PC-3 (cell line): ENCODE data around the gene PDRG1. TPM values are rescaled to one million over a fixed set of nuclear protein-coding genes. Genes with fewer than 3 reads are reported as not detected.

Experiments used
- ATAC-seq: fragments of 200-7000 bp; cut with Tn5 transposase; 2 replicates; pipeline ENCODE4 v1.9.1; 2020; ENCODE audit warnings: mild to moderate bottlenecking, moderate library complexity
- BruUV-seq: library from RNA; stranded (reverse); fragments of 400-500 nt; replicated peaks from 2 replicates; lab custom pipeline; 2021; lab: Mats Ljungman, UMichigan
- CTCF ChIA-PET: fragments of 300-600 bp; sonication (Branson Sonifier 250); formaldehyde crosslinking; loops from one replicate; lab custom pipeline; 2022; ENCODE audit warnings: antibody characterized with exemption; lab: Charles Lee
- POLR2A ChIA-PET: fragments of 300-600 bp; sonication (Branson Sonifier 250); formaldehyde crosslinking; loops from one replicate; lab custom pipeline; 2022; ENCODE audit warnings: antibody characterized with exemption; ENCODE audit not compliant: unreplicated experiment; lab: Charles Lee
- DNase-seq: peaks from one replicate; pipeline ENCODE4 v3.0.0-alpha.2; 2015
- H2AFZ ChIP-seq: fragments of 300-600 bp; sonication (generic); 2 replicates; pipeline ENCODE4 v1.6.0; 2016; ENCODE audit warnings: antibody characterized with exemption, low read length
- H3F3A ChIP-seq: fragments of 300-600 bp; sonication (generic); one replicate; pipeline ENCODE4 v1.6.0; 2017; ENCODE audit warnings: antibody characterized with exemption, low read length, control low read depth, mild to moderate bottlenecking; ENCODE audit not compliant: unreplicated experiment
- H3K27ac ChIP-seq: fragments of 300-600 bp; sonication (generic); 2 replicates; pipeline ENCODE4 v1.5.1; 2016; ENCODE audit warnings: mild to moderate bottlenecking, low read length
- H3K27me3 ChIP-seq: fragments of 300-600 bp; sonication (generic); 2 replicates; pipeline ENCODE4 v1.6.1; 2016; ENCODE audit warnings: low read length, mixed read lengths
- H3K36me3 ChIP-seq: fragments of 300-600 bp; sonication (generic); 2 replicates; pipeline ENCODE4 v1.6.1; 2016; ENCODE audit warnings: low read depth, mixed run types, low read length, mixed read lengths
- H3K4me1 ChIP-seq: fragments of 300-600 bp; sonication (generic); 2 replicates; pipeline ENCODE4 v1.5.1; 2016; ENCODE audit warnings: low read length; ENCODE audit not compliant: insufficient read depth
- H3K4me2 ChIP-seq: fragments of 300-600 bp; sonication (generic); 2 replicates; pipeline ENCODE4 v1.6.0; 2016; ENCODE audit warnings: low read length
- H3K4me3 ChIP-seq: fragments of 300-600 bp; sonication (generic); 2 replicates; pipeline ENCODE4 v1.5.1; 2016; ENCODE audit warnings: mild to moderate bottlenecking, low read length, mixed read lengths
- H3K79me2 ChIP-seq: fragments of 300-600 bp; sonication (generic); 2 replicates; pipeline ENCODE4 v1.6.1; 2017; ENCODE audit warnings: low read length, mixed read lengths
- H3K9ac ChIP-seq: fragments of 300-600 bp; sonication (generic); 2 replicates; pipeline ENCODE4 v1.6.0; 2016; ENCODE audit warnings: mild to moderate bottlenecking, low read length
- H3K9me2 ChIP-seq: fragments of 300-600 bp; sonication (generic); replicated peaks from 2 replicates; pipeline ENCODE4 v1.6.1; 2016; ENCODE audit warnings: mixed run types, low read length, mixed read lengths
- H3K9me3 ChIP-seq: fragments of 300-600 bp; sonication (generic); 2 replicates; pipeline ENCODE4 v1.6.1; 2016; ENCODE audit warnings: low read length, mixed read lengths
- H4K20me1 ChIP-seq: fragments of 300-600 bp; sonication (generic); 2 replicates; pipeline ENCODE4 v1.6.1; 2016; ENCODE audit warnings: low read length, mixed read lengths
- EZH2 ChIP-seq: fragments of 300-600 bp; sonication (generic); IDR thresholded peaks from one replicate; pipeline ENCODE4 v1.6.1; 2017; ENCODE audit warnings: antibody characterized with exemption, mild to moderate bottlenecking, low read length; ENCODE audit not compliant: unreplicated experiment
- EZH2phosphoT487 ChIP-seq: fragments of 300-600 bp; sonication (generic); IDR thresholded peaks from 2 replicates; pipeline ENCODE4 v1.6.1; 2018; ENCODE audit warnings: mild to moderate bottlenecking, antibody characterized with exemption, low read length, borderline replicate concordance
- intact Hi-C: fragments of 100-400 bp; cut with micrococcal nuclease; formaldehyde crosslinking; loops from 2 replicates; pipeline ENCODE4 v1.9.0; 2023
- total RNA-seq: library from RNA; depleted of rRNA; stranded (reverse); fragments of >200 nt; gene quantifications from 2 replicates; pipeline ENCODE4 v1.2.3, GENCODE V29; 2014
- TF ChIP-seq, protein P1 (sequence below): fragments of 300-600 bp; sonication (generic); conservative IDR thresholded peaks from 2 replicates; pipeline ENCODE4 v1.5.1; 2017; ENCODE audit warnings: antibody characterized with exemption, low read depth, mild to moderate bottlenecking, low read length

PDRG1 gene
- total RNA-seq, 1 experiment from 2014 or later = 12.3 TPM

DNA sequence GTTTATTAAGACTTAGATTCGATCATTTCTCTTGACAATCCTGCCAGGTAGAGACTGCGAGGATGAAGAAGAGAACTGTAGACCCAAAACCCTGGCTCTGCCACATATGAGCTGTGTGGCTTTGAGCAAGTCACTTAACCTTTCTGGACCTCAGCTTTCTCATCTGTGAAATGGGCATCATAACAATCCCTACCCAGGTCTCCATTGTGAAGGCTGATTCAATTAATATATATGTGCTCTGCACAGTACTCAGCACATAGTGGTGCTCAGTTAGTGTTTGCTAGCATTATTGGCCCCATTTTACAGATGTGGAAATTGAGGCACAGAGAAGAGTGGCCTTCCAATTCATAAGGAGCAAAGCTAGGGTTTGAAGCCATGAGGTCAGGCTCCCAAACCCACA lies 24.0 kb upstream of the PDRG1 start:
- TF ChIP-seq, protein P1, sequence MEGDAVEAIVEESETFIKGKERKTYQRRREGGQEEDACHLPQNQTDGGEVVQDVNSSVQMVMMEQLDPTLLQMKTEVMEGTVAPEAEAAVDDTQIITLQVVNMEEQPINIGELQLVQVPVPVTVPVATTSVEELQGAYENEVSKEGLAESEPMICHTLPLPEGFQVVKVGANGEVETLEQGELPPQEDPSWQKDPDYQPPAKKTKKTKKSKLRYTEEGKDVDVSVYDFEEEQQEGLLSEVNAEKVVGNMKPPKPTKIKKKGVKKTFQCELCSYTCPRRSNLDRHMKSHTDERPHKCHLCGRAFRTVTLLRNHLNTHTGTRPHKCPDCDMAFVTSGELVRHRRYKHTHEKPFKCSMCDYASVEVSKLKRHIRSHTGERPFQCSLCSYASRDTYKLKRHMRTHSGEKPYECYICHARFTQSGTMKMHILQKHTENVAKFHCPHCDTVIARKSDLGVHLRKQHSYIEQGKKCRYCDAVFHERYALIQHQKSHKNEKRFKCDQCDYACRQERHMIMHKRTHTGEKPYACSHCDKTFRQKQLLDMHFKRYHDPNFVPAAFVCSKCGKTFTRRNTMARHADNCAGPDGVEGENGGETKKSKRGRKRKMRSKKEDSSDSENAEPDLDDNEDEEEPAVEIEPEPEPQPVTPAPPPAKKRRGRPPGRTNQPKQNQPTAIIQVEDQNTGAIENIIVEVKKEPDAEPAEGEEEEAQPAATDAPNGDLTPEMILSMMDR = no peak
- TF ChIP-seq EZH2 = no peak
- Histone ChIP-seq H3K9ac (no peak overlapping the region), H3K27me3 (peaks cover 45% of the 10 kb centered on the region), H4K20me1 (no peaks in the 10 kb centered on the region), H3K36me3 (no peaks in the 10 kb centered on the region), H3K9me3 (no peaks in the 10 kb centered on the region), H3K9me2 (no peaks in the 10 kb centered on the region), H3K4me1 (no peaks in the 10 kb centered on the region), H3K4me2 (no peak overlapping the region), H2AFZ (no peak overlapping the region), H3K4me3 (no peak overlapping the region), H3K27ac (no peak overlapping the region), H3F3A (no peaks in the 10 kb centered on the region), H3K79me2 (no peaks in the 10 kb centered on the region)
- ChIA-PET CTCF (no interaction called here), POLR2A (no interaction called here)
- ATAC-seq = no peak
- BruUV-seq = no TSS peak
- DNase-seq = no peak
- intact Hi-C loops = no loop called here

DNA sequence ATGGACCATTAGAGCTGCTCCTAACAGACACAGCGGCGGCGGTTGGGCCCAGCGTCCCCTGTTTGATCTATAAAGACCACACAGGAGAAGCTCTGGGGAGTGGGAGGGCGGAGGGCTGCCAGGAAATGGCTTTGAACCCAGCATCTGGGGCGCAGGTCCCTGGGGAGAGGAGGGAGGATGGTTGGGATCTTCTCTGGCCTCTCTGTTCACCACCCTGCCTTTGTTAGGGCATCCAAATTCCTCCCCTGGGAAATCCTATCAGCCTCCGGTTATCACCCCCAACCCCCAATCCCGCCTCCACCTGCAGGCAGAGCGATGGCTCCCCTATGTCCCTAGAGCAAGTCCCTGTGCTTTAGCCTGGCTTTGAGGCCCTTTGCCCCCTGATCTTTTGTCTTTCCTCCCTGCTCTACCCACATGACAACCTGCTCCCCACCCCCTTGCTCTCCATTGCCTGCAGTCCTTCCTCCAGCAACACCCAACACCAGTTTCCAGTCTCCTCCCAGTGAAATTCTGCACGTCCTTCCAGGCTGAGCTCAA lies 23.2 kb upstream of the PDRG1 start:
- TF ChIP-seq, protein P1 = no peak
- TF ChIP-seq EZH2 (no peak), EZH2phosphoT487 (no peak)
- no peak overlapping the region for H3K27ac ChIP-seq
- intact Hi-C loops = no loop called here
- H3K4me2 ChIP-seq = no peak overlapping the region
- no peaks in the 10 kb centered on the region for H3K9me2 ChIP-seq
- no peaks in the 10 kb centered on the region for H3K79me2 ChIP-seq
- POLR2A ChIA-PET = no interaction called here
- H3F3A ChIP-seq = no peaks in the 10 kb centered on the region
- H3K9ac ChIP-seq = no peak overlapping the region
- BruUV-seq = no TSS peak
- ATAC-seq (no peak), DNase-seq (no peak)
- H3K4me1 ChIP-seq = no peaks in the 10 kb centered on the region
- no peaks in the 10 kb centered on the region for H4K20me1 ChIP-seq
- no peak overlapping the region for H3K4me3 ChIP-seq
- no peak overlapping the region for H2AFZ ChIP-seq
- no peaks in the 10 kb centered on the region for H3K36me3 ChIP-seq
- no peaks in the 10 kb centered on the region for H3K9me3 ChIP-seq
- peaks cover 53% of the 10 kb centered on the region for H3K27me3 ChIP-seq
- CTCF ChIA-PET = interaction anchor here (0.5 kb wide), 1 partner anchor 122 kb away, joined by 3 read pairs; no protein-coding TSS in a partner anchor

DNA sequence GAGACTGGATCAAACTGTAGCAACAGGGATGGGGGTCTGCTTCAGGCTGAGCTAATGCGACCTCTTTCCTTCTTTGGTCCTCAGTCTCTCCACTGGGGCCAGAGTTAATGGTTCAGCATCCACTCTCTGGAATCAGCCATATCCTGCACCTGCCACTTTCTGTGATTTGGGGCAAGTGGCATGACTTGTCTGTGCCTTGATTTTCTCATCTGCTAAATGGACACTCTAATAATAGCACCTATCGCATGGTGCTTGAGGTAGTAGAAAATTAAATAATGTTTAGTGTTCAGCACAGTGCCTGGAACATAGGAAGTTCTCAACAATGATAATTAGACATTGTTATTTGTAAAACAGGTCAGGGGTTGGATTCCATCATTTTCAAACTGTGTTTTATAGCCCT lies 22.4 kb upstream of the PDRG1 start:
- no peak overlapping the region for H2AFZ ChIP-seq
- no peak for ATAC-seq
- no peak overlapping the region for H3K9ac ChIP-seq
- no TSS peak for BruUV-seq
- H3K4me1 ChIP-seq = no peaks in the 10 kb centered on the region
- no peaks in the 10 kb centered on the region for H3F3A ChIP-seq
- H4K20me1 ChIP-seq = no peaks in the 10 kb centered on the region
- no peaks in the 10 kb centered on the region for H3K9me3 ChIP-seq
- DNase-seq = no peak
- no peaks in the 10 kb centered on the region for H3K9me2 ChIP-seq
- ChIA-PET POLR2A (no interaction called here), CTCF (no interaction called here)
- no peak overlapping the region for H3K4me2 ChIP-seq
- H3K4me3 ChIP-seq = no peak overlapping the region
- H3K27ac ChIP-seq = no peak overlapping the region
- intact Hi-C loops = no loop called here
- TF ChIP-seq EZH2phosphoT487 (no peak), EZH2 (no peak)
- TF ChIP-seq, protein P1 = no peak
- no peaks in the 10 kb centered on the region for H3K79me2 ChIP-seq
- H3K27me3 ChIP-seq = peaks cover 55% of the 10 kb centered on the region
- H3K36me3 ChIP-seq = no peaks in the 10 kb centered on the region
